HEK293 (cell line): Measurements from ENCODE around the gene FCHO1.

Experiments used
- INSM2 ChIP-seq: fragments of 450-650 bp; formaldehyde crosslinking; IDR thresholded peaks from 2 replicates; pipeline ENCODE4 v1.5.1; 2016; ENCODE audit warnings: missing biosample characterization, missing genetic modification characterization
- OVOL3 ChIP-seq: fragments of 450-650 bp; formaldehyde crosslinking; IDR thresholded peaks from 2 replicates; pipeline ENCODE4 v1.5.1; 2016; ENCODE audit warnings: missing biosample characterization, missing genetic modification characterization
- ZNF174 ChIP-seq: fragments of 450-650 bp; formaldehyde crosslinking; IDR thresholded peaks from 2 replicates; pipeline ENCODE4 v1.5.0; 2017; ENCODE audit warnings: missing biosample characterization, mild to moderate bottlenecking, missing genetic modification characterization
- ZNF19 ChIP-seq: fragments of 450-650 bp; formaldehyde crosslinking; IDR thresholded peaks from 2 replicates; pipeline ENCODE4; 2016; ENCODE audit warnings: missing biosample characterization, missing genetic modification characterization, low read depth
- ZNF366 ChIP-seq: fragments of 450-650 bp; formaldehyde crosslinking; conservative IDR thresholded peaks from 2 replicates; pipeline ENCODE4 v1.5.1; 2016; ENCODE audit warnings: missing biosample characterization, missing genetic modification characterization
- ZNF548 ChIP-seq: fragments of 450-650 bp; formaldehyde crosslinking; IDR thresholded peaks from 2 replicates; pipeline ENCODE4 v1.5.1; 2016; ENCODE audit warnings: missing biosample characterization, missing genetic modification characterization
- ZNF560 ChIP-seq: fragments of 450-650 bp; formaldehyde crosslinking; IDR thresholded peaks from 2 replicates; pipeline ENCODE4 v1.5.1; 2017; ENCODE audit warnings: missing biosample characterization, missing genetic modification characterization, borderline replicate concordance
- ZNF580 ChIP-seq: fragments of 450-650 bp; formaldehyde crosslinking; IDR thresholded peaks from 2 replicates; pipeline ENCODE4 v1.5.1; 2016; ENCODE audit warnings: missing biosample characterization, missing genetic modification characterization
- TF ChIP-seq, protein P1 (sequence below): fragments of 450-650 bp; formaldehyde crosslinking; IDR thresholded peaks from 2 replicates; pipeline ENCODE4 v1.5.1; 2016; ENCODE audit warnings: missing biosample characterization, missing genetic modification characterization
- TF ChIP-seq, protein P2 (sequence below): fragments of 450-650 bp; formaldehyde crosslinking; IDR thresholded peaks from 2 replicates; pipeline ENCODE4 v1.5.1; 2016; ENCODE audit warnings: missing biosample characterization, missing genetic modification characterization, borderline replicate concordance

GRCh38 chr19:17832443-17833208, 81.3 kb downstream of the FCHO1 start:
- TF ChIP-seq OVOL3 (no peak), ZNF580 (tag by site-specific recombination) (no peak), ZNF174 (tag by site-specific recombination) (no peak), ZNF560 (no peak), ZNF19 (tag by site-specific recombination) (no peak), ZNF366 (tag by site-specific recombination) (no peak), INSM2 (tag by site-specific recombination) (no peak), ZNF548 (tag by site-specific recombination) (no peak)
- TF ChIP-seq, protein P1, sequence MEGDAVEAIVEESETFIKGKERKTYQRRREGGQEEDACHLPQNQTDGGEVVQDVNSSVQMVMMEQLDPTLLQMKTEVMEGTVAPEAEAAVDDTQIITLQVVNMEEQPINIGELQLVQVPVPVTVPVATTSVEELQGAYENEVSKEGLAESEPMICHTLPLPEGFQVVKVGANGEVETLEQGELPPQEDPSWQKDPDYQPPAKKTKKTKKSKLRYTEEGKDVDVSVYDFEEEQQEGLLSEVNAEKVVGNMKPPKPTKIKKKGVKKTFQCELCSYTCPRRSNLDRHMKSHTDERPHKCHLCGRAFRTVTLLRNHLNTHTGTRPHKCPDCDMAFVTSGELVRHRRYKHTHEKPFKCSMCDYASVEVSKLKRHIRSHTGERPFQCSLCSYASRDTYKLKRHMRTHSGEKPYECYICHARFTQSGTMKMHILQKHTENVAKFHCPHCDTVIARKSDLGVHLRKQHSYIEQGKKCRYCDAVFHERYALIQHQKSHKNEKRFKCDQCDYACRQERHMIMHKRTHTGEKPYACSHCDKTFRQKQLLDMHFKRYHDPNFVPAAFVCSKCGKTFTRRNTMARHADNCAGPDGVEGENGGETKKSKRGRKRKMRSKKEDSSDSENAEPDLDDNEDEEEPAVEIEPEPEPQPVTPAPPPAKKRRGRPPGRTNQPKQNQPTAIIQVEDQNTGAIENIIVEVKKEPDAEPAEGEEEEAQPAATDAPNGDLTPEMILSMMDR (tag by site-specific recombination) = no peak
- TF ChIP-seq, protein P2, sequence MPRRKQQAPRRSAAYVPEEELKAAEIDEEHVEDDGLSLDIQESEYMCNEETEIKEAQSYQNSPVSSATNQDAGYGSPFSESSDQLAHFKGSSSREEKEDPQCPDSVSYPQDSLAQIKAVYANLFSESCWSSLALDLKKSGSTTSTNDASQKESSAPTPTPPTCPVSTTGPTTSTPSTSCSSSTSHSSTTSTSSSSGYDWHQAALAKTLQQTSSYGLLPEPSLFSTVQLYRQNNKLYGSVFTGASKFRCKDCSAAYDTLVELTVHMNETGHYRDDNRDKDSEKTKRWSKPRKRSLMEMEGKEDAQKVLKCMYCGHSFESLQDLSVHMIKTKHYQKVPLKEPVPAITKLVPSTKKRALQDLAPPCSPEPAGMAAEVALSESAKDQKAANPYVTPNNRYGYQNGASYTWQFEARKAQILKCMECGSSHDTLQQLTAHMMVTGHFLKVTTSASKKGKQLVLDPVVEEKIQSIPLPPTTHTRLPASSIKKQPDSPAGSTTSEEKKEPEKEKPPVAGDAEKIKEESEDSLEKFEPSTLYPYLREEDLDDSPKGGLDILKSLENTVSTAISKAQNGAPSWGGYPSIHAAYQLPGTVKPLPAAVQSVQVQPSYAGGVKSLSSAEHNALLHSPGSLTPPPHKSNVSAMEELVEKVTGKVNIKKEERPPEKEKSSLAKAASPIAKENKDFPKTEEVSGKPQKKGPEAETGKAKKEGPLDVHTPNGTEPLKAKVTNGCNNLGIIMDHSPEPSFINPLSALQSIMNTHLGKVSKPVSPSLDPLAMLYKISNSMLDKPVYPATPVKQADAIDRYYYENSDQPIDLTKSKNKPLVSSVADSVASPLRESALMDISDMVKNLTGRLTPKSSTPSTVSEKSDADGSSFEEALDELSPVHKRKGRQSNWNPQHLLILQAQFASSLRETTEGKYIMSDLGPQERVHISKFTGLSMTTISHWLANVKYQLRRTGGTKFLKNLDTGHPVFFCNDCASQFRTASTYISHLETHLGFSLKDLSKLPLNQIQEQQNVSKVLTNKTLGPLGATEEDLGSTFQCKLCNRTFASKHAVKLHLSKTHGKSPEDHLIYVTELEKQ (tag by site-specific recombination) = no peak
